Fibroblast of lung (primary cell): Measurements from ENCODE around the gene SCGB1D1.

Experiments used
- EZH2 ChIP-seq: IDR thresholded peaks from 2 replicates; pipeline ENCODE4 v1.5.1; 2012; ENCODE audit warnings: low read length, control low read depth, mild to moderate bottlenecking; ENCODE audit errors: missing control alignments
- TF ChIP-seq, protein P1 (sequence below), 2 donors: IDR thresholded peaks in 1 of 2; conservative IDR thresholded peaks in 1 of 2; 1 replicate in 1 of 2; 2 replicates in 1 of 2; pipeline ENCODE4 v1.5.1; 2011 to 2012; ENCODE audit warnings: low read length in 2 of 2, control low read depth in 1 of 2, inconsistent platforms in 1 of 2, low read depth in 1 of 2, mild to moderate bottlenecking in 1 of 2

DNA sequence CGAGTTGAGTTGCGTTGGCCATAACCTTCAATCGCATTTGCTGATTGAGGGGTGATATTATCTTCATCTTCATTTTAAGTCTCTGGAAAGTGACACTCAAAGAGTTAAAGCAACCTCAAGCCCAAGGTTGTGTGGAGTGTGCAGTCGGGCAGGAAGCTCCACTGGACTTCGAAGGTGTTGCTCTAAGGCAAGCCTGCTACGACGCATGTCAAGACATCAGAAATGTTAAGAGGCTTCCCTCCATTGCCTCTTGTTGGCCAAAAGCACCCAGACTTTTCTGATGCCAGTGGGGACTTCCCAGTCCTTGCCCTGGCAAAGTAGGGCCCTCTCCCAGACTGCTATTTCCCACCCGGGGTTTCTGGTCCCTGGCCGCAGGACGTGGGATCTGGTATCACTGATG, 23.6 kb upstream of the SCGB1D1 start:
- TF ChIP-seq, protein P1, sequence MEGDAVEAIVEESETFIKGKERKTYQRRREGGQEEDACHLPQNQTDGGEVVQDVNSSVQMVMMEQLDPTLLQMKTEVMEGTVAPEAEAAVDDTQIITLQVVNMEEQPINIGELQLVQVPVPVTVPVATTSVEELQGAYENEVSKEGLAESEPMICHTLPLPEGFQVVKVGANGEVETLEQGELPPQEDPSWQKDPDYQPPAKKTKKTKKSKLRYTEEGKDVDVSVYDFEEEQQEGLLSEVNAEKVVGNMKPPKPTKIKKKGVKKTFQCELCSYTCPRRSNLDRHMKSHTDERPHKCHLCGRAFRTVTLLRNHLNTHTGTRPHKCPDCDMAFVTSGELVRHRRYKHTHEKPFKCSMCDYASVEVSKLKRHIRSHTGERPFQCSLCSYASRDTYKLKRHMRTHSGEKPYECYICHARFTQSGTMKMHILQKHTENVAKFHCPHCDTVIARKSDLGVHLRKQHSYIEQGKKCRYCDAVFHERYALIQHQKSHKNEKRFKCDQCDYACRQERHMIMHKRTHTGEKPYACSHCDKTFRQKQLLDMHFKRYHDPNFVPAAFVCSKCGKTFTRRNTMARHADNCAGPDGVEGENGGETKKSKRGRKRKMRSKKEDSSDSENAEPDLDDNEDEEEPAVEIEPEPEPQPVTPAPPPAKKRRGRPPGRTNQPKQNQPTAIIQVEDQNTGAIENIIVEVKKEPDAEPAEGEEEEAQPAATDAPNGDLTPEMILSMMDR (conservative IDR thresholded peaks at IDR 0.05 in 1 of 2, IDR thresholded peaks at IDR 0.05 in 1 of 2; ENCODE audit: low read depth in 1 of 2, low read length in 2 of 2): no peak
- TF ChIP-seq EZH2: no peak
